Smooth muscle cell (in vitro differentiated cells): ENCODE measurements around the gene LGR6. TPM values are rescaled to one million over a fixed set of nuclear protein-coding genes. Genes with fewer than 3 reads are reported as not detected.

Source experiments
- DNase-seq: peaks from one replicate; lab custom pipeline; 2025; ENCODE audit not compliant: unreplicated experiment; lab: John Stamatoyannopoulos, UW
- H2AFZ ChIP-seq: fragments of 200-600 bp; sonication (generic); 2 replicates; pipeline ENCODE4 v1.6.0; 2016; ENCODE audit warnings: antibody characterized with exemption, low read depth, mild to moderate bottlenecking
- H3F3A ChIP-seq: fragments of 200-600 bp; sonication (generic); 2 replicates; pipeline ENCODE4 v1.6.0; 2017; ENCODE audit warnings: antibody characterized with exemption, low read depth
- H3K27ac ChIP-seq: fragments of 200-600 bp; sonication (generic); 2 replicates; pipeline ENCODE4 v1.5.1; 2016; ENCODE audit warnings: low read depth, mild to moderate bottlenecking
- H3K27me3 ChIP-seq: fragments of 200-600 bp; sonication (generic); 2 replicates; pipeline ENCODE4 v1.6.1; 2016; ENCODE audit warnings: low read depth, mild to moderate bottlenecking
- H3K36me3 ChIP-seq: fragments of 200-600 bp; sonication (generic); 2 replicates; pipeline ENCODE4 v1.5.1; 2016; ENCODE audit warnings: low read depth
- H3K4me1 ChIP-seq: fragments of 200-600 bp; sonication (generic); 2 replicates; pipeline ENCODE4 v1.5.1; 2016; ENCODE audit warnings: low read depth
- H3K4me2 ChIP-seq: fragments of 200-600 bp; sonication (generic); 2 replicates; pipeline ENCODE4 v1.6.0; 2016; ENCODE audit warnings: mild to moderate bottlenecking
- H3K4me3 ChIP-seq: fragments of 200-600 bp; sonication (generic); 2 replicates; pipeline ENCODE4 v1.5.1; 2016; ENCODE audit warnings: mild to moderate bottlenecking
- H3K79me2 ChIP-seq: fragments of 200-600 bp; sonication (generic); 2 replicates; pipeline ENCODE4 v1.6.0; 2016; ENCODE audit warnings: low read depth, mild to moderate bottlenecking
- H3K9ac ChIP-seq: fragments of 200-600 bp; sonication (generic); 2 replicates; pipeline ENCODE4 v1.6.0; 2016; ENCODE audit warnings: low read depth
- H3K9me3 ChIP-seq: fragments of 200-600 bp; sonication (generic); replicated peaks from 2 replicates; pipeline ENCODE4 v1.5.1; 2016; ENCODE audit warnings: low read depth
- H4K20me1 ChIP-seq: fragments of 200-600 bp; sonication (generic); 2 replicates; pipeline ENCODE4 v1.6.0; 2016; ENCODE audit warnings: low read depth
- CTCF ChIP-seq: fragments of 200-600 bp; sonication (generic); IDR thresholded peaks from 2 replicates; pipeline ENCODE4 v1.5.1; 2017; ENCODE audit warnings: borderline replicate concordance, mild to moderate bottlenecking, antibody characterized with exemption; ENCODE audit not compliant: insufficient read depth, poor library complexity, severe bottlenecking
- WGBS: methylation state at CpG from one replicate; pipeline ENCODE4 v1.1.7; 2016; ENCODE audit warnings: low lambda C conversion rate; 5-methylcytosine and 5-hydroxymethylcytosine counted together
- polyA plus RNA-seq: library from polyadenylated mRNA; unstranded; fragments of >200 nt; fragmentation: Nextera tagmentation; extraction: Ambion mirVana; gene quantifications from 2 replicates; pipeline ENCODE4 v1.2.1, GENCODE V29; 2016
- total RNA-seq: library from RNA; depleted of rRNA; stranded (reverse); fragments of >200 nt; gene quantifications from 2 replicates; pipeline ENCODE4 v1.2.3, GENCODE V29; 2014

The LGR6 gene
- total and polyA plus RNA-seq, 2 experiments from 2014 or later: 1.8 to 2.9 TPM

DNA sequence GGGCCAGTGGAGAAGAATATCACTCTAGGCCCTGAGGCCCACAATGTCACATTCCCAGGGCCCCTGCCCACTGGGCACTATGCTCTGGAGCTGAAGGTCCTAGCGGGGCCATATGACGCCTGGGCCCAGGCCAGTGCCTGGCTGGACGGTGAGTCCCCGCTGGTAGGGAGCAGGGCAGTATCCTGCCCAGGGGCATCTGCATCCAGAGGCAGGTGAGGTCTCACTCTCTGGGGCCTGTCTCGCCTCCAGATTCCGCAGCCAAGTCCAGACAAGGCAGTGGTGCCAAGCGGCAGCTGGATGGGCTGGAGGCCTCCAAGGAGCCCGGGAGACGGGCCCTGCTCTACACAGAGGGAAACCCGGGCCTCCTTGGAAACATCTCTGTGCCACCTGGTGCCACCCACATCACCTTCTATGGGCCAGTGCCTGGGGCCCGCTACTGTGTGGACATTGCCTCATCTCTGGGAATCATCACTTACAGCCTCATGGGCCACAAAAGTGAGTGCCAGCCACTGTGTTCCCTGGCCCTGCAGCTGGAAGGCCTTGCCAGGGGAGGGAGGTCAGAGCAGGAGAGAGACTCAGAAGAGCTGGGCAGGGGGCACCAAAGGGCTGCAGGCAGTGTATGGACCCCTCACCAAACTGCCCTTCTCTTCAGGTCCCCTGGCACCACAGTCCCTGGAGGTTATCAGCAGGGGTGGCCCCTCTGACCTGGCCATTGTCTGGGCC, 22.1 kb upstream of the LGR6 start:
- 98% methylated on average over 11 of the region's 11 CpGs for WGBS
- Histone ChIP-seq H3K9me3 (no peaks in the 10 kb centered on the region), H3K4me1 (no peaks in the 10 kb centered on the region), H3K4me3 (no peak overlapping the region), H4K20me1 (no peaks in the 10 kb centered on the region), H3K9ac (no peak overlapping the region), H2AFZ (no peak overlapping the region), H3K36me3 (no peaks in the 10 kb centered on the region), H3K27me3 (no peaks in the 10 kb centered on the region), H3K79me2 (no peaks in the 10 kb centered on the region), H3K27ac (no peak overlapping the region), H3F3A (no peaks in the 10 kb centered on the region), H3K4me2 (no peak overlapping the region)
- TF ChIP-seq CTCF: no peak
- DNase-seq: no peak

DNA sequence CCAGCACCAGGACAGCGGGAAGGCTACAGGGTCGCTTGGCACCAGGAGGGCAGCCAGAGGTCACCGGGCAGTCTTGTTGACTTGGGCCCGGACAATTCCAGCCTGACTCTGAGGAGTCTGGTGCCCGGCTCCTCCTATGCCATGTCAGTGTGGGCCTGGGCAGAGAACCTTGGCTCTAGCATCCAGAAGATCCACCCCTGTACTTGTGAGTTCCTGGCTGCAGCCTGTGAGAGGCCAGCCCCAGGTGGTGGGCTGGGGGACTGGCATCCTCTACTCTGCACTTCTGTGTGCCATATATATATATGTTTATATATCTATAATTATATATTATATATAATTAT, 21.6 kb upstream of the LGR6 start:
- Histone ChIP-seq H3K4me3 (no peak overlapping the region), H2AFZ (no peak overlapping the region), H3K27me3 (no peaks in the 10 kb centered on the region), H3K36me3 (no peaks in the 10 kb centered on the region), H3F3A (no peaks in the 10 kb centered on the region), H3K9ac (no peak overlapping the region), H3K27ac (no peak overlapping the region), H3K79me2 (no peaks in the 10 kb centered on the region), H3K4me1 (no peaks in the 10 kb centered on the region), H3K4me2 (no peak overlapping the region), H3K9me3 (no peaks in the 10 kb centered on the region), H4K20me1 (no peaks in the 10 kb centered on the region)
- 96% methylated on average over 5 of the region's 5 CpGs for WGBS
- no peak for DNase-seq
- no peak for TF ChIP-seq CTCF

GRCh38 chr1:202173993-202174392, 19.6 kb upstream of the LGR6 start:
- H3K4me3 ChIP-seq: no peak overlapping the region
- H3K27ac ChIP-seq: no peak overlapping the region
- H4K20me1 ChIP-seq: no peaks in the 10 kb centered on the region
- H3K9me3 ChIP-seq: no peaks in the 10 kb centered on the region
- H3K27me3 ChIP-seq: no peaks in the 10 kb centered on the region
- H3K4me2 ChIP-seq: no peak overlapping the region
- H3K36me3 ChIP-seq: no peaks in the 10 kb centered on the region
- no peak overlapping the region for H2AFZ ChIP-seq
- 82% methylated on average over 7 of the region's 7 CpGs for WGBS
- H3F3A ChIP-seq: no peaks in the 10 kb centered on the region
- TF ChIP-seq CTCF: no peak
- H3K79me2 ChIP-seq: no peaks in the 10 kb centered on the region
- H3K9ac ChIP-seq: no peak overlapping the region
- H3K4me1 ChIP-seq: no peaks in the 10 kb centered on the region
- DNase-seq: no peak
